ENCODE data around the gene TCEANC2.

GRCh38 chr1:54149734-54150133 lies 96.3 kb downstream of the TCEANC2 start:
- no peak for TF ChIP-seq CTCF (IDR thresholded peaks at IDR 0.05; ENCODE audit: low read length)
- no peak for TF ChIP-seq EZH2 (IDR thresholded peaks at IDR 0.05; ENCODE audit: borderline replicate concordance, low read length)
